ENCODE data around the gene RELB. TPM values are rescaled to one million over a fixed set of nuclear protein-coding genes. Genes with fewer than 3 reads are reported as not detected.

Gene RELB
- total RNA-seq, 1 experiment from 2014 or later = 11.9 TPM

GRCh38 chr19:45061965-45062364 lies 60.7 kb downstream of the RELB start:
- no peak overlapping the region for H3K4me3 ChIP-seq (ENCODE audit: low read depth, low read length, poor library complexity, severe bottlenecking)
- intact Hi-C loops (cut with micrococcal nuclease; ENCODE audit: unreplicated experiment) = no loop called here
- H3K36me3 ChIP-seq (ENCODE audit: insufficient read depth, low read length, poor library complexity, severe bottlenecking) = peaks cover 67% of the 10 kb centered on the region
- CTCF ChIA-PET = no interaction called here
- TF ChIP-seq EZH2 (IDR thresholded peaks at IDR 0.05; ENCODE audit: borderline replicate concordance, low read depth, low read length, poor library complexity, severe bottlenecking) = no peak
- TF ChIP-seq CTCF (conservative IDR thresholded peaks at IDR 0.05; ENCODE audit: low read depth, low read length) = no peak
- H3K9me3 ChIP-seq (ENCODE audit: low read depth, low read length, poor library complexity, severe bottlenecking) = no peaks in the 10 kb centered on the region
- BruUV-seq (replicated peaks) = no TSS peak
- no peak overlapping the region for H3K27ac ChIP-seq (ENCODE audit: low read depth, low read length, poor library complexity, severe bottlenecking)
- H3K27me3 ChIP-seq (replicated peaks; ENCODE audit: insufficient read depth, low read depth, low read length, poor library complexity) = no peaks in the 10 kb centered on the region
- DNase-seq (ENCODE audit: low spot score) = no peak
- no peaks in the 10 kb centered on the region for H3K4me1 ChIP-seq (ENCODE audit: insufficient read depth, low read length, poor library complexity, severe bottlenecking)
- POLR2A ChIA-PET (ENCODE audit: low non-redundant PET) = no interaction called here

- H3K27ac ChIP-seq (ENCODE audit: low read depth, low read length, poor library complexity, severe bottlenecking) = no peak overlapping the region
- ChIA-PET CTCF (interaction anchor here (0.6 to 0.7 kb wide), 2 partner anchors 93 to 246 kb away, joined by 3 to 7 read pairs; no protein-coding TSS in a partner anchor), POLR2A (ENCODE audit: low non-redundant PET) (no interaction called here)
- no peaks in the 10 kb centered on the region for H3K27me3 ChIP-seq (replicated peaks; ENCODE audit: insufficient read depth, low read depth, low read length, poor library complexity)
- BruUV-seq (replicated peaks) = no TSS peak
- no peak for DNase-seq (ENCODE audit: low spot score)
- H3K9me3 ChIP-seq (ENCODE audit: low read depth, low read length, poor library complexity, severe bottlenecking) = no peaks in the 10 kb centered on the region
- no peak overlapping the region for H3K4me3 ChIP-seq (ENCODE audit: low read depth, low read length, poor library complexity, severe bottlenecking)
- intact Hi-C loops (cut with micrococcal nuclease; ENCODE audit: unreplicated experiment) = no loop called here
- H3K4me1 ChIP-seq (ENCODE audit: insufficient read depth, low read length, poor library complexity, severe bottlenecking) = no peaks in the 10 kb centered on the region
- TF ChIP-seq EZH2 (IDR thresholded peaks at IDR 0.05; ENCODE audit: borderline replicate concordance, low read depth, low read length, poor library complexity, severe bottlenecking) = no peak
- no peak for TF ChIP-seq CTCF (conservative IDR thresholded peaks at IDR 0.05; ENCODE audit: low read depth, low read length)
- H3K36me3 ChIP-seq (ENCODE audit: insufficient read depth, low read length, poor library complexity, severe bottlenecking) = peaks cover 66% of the 10 kb centered on the region
Observed at GRCh38 chr19:45063851-45064801, 62.9 kb downstream of the RELB start.

GRCh38 chr19:45066921-45067661 lies 65.8 kb downstream of the RELB start:
- Histone ChIP-seq H3K36me3 (ENCODE audit: insufficient read depth, low read length, poor library complexity, severe bottlenecking) (peaks cover 53% of the 10 kb centered on the region), H3K27ac (ENCODE audit: low read depth, low read length, poor library complexity, severe bottlenecking) (no peak overlapping the region), H3K27me3 (replicated peaks; ENCODE audit: insufficient read depth, low read depth, low read length, poor library complexity) (no peaks in the 10 kb centered on the region), H3K9me3 (ENCODE audit: low read depth, low read length, poor library complexity, severe bottlenecking) (no peaks in the 10 kb centered on the region), H3K4me1 (ENCODE audit: insufficient read depth, low read length, poor library complexity, severe bottlenecking) (no peaks in the 10 kb centered on the region), H3K4me3 (ENCODE audit: low read depth, low read length, poor library complexity, severe bottlenecking) (no peak overlapping the region)
- ChIA-PET POLR2A (ENCODE audit: low non-redundant PET) (no interaction called here), CTCF (no interaction called here)
- intact Hi-C loops (cut with micrococcal nuclease; ENCODE audit: unreplicated experiment) = no loop called here
- no TSS peak for BruUV-seq (replicated peaks)
- no peak for TF ChIP-seq CTCF (conservative IDR thresholded peaks at IDR 0.05; ENCODE audit: low read depth, low read length)
- no peak for TF ChIP-seq EZH2 (IDR thresholded peaks at IDR 0.05; ENCODE audit: borderline replicate concordance, low read depth, low read length, poor library complexity, severe bottlenecking)
- no peak for DNase-seq (ENCODE audit: low spot score)

Measured in A673 (cell line).